HTR-8/SVneo (cell line): ENCODE results near the gene ANKH.

Experiments
- DNase-seq: peaks from one replicate; pipeline ENCODE4 v3.0.0; 2011; ENCODE audit warnings: low spot score, mixed read lengths; ENCODE audit not compliant: insufficient read length
- FAIRE-seq: peaks from 2 replicates; lab custom pipeline; 2011; peaks lifted over from hg19 to GRCh38; lab: Jason Lieb, UNC

Gene ANKH

GRCh38 chr5:14674983-14675854 lies 196.4 kb downstream of the ANKH start:
- DNase-seq = no peak
- no peak for FAIRE-seq

DNA sequence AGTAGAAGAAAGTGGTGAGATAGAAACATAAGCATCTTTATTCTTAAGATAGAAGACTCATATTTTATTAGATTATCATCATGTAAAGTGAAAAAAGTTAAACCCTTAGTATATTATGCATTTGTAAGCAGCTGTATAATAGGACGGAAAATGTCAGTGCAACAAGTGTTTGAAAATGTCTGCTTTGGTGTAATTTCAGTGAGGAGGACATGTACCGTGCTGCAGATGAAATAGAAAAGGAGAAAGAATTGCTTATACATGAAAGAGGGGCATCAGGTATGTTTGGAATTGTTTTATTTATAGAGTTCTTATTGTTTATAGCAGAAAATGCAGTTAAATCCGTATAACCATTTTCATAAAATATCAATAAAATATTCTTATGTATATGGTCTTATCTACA lies 198.1 kb downstream of the ANKH start:
- no peak for DNase-seq
- FAIRE-seq = no peak

DNA sequence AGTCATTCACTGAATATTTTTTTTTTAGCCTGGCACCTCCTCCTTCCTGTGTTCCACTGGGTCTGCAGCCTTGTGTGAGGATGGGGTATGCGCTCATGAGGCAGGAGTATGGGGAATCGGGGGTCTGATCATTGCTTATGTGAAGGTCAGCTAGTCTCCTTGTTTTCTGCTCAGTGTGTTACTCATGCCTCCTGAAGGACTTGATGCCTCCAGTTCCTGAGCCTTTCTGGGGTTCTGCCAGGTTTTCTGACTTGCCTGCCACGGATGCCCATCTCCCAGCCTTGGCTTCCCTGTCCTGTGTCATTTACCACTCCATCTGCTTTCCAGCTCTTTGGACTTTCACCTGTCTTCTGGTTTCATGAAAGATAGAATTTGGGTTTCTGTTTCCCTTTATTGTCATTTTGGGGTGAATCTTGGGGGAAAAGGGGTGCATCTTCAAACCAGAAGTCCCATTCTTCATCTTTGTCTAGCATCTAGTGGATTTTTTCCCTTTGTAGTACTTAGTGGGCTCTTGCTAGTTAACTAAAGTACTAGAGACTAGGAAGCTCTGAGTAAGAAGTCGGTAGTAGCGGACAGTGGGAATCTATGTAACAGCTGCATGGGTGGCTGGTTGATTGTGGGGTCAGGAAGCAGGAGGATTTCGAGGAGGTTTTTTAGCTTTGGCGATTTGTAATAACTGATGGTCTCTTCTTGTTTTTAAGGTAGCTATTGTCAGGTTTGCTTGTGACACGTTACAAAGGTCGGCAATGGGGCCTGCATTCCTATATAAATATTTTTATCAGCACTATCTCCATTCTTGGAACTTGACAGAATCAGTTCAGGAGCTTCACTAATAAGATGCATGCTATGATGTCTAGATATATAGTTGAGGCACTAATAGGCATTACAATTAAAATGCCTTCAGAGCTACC lies 198.8 kb downstream of the ANKH start:
- peak; percentile 26 for DNase-seq

GRCh38 chr5:14672082-14672481 lies 199.5 kb downstream of the ANKH start:
- DNase-seq (no peak), FAIRE-seq (peak; percentile 33)

More for the DNA sequence above, 198.8 kb downstream of the ANKH start:
- no peak for FAIRE-seq

- DNase-seq (no peak), FAIRE-seq (no peak)
Observed at GRCh38 chr5:14671414-14671813, 200.2 kb downstream of the ANKH start.

GRCh38 chr5:14669975-14670374 lies 201.6 kb downstream of the ANKH start:
- no peak for DNase-seq
- no peak for FAIRE-seq

GRCh38 chr5:14669415-14669814 lies 202.2 kb downstream of the ANKH start:
- no peak for FAIRE-seq
- no peak for DNase-seq

DNA sequence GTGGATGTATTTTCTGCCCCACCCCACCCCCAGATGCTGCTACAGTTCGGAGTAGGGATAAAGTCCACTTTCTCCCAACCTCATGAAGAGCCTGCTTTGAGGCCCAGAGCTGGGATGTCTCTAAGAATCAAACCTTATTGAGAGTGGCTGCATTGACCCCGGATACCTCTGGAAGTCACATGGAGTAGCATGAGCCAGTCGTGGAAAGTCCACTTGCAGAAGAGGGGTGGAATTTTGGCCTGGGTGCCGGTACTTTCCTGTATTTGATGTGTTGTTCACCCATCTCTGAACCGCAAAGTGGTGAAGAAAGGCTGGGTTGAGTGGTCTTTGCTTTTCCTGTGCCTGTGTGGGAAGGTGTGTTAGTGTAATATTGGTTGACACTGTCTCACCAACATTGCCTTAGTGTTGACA lies 203.4 kb downstream of the ANKH start:
- DNase-seq (no peak), FAIRE-seq (no peak)

DNA sequence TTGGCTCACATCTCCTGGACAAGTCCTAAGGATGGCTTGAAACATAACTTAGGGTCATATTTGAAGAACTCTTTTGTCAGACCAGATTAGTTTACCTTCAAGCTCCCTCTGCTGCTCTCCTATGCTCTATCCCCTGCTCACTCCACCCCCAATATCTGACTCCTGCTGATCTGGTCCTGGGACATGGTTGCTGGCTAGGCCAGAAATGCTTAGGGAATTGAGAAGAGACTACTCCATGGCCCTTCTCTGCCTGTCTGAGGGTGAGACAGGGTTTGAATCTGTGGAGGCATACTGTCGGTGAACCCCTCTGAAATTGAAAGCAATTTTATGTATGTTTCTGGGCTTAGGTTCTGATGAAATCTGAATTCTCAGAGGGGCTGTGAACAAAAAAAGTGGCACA lies 203.8 kb downstream of the ANKH start:
- no peak for DNase-seq
- no peak for FAIRE-seq

GRCh38 chr5:14667290-14667689 lies 204.3 kb downstream of the ANKH start:
- DNase-seq = no peak
- FAIRE-seq = no peak

DNA sequence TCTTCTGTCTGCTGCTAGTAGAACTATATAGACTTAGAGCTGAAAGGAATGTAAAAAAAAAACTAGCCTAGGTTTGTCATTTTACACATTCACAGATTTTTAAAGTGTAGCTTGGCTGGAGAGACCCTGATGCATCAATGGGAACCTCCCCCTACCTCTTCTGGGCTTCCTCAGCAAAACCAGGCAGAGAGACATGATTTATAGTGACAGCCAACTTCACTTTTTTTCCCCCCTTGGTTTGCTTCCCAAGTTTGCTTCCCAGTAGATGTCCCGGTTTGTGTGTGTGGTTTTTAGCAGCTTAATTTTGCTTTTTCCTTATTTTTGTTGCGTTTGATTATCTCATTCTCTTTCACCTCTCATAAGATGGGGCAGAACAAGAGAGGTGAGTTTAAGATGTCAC lies 205.2 kb downstream of the ANKH start:
- FAIRE-seq (no peak), DNase-seq (no peak)

GRCh38 chr5:14665949-14666348 lies 205.6 kb downstream of the ANKH start:
- FAIRE-seq = no peak
- no peak for DNase-seq

DNA sequence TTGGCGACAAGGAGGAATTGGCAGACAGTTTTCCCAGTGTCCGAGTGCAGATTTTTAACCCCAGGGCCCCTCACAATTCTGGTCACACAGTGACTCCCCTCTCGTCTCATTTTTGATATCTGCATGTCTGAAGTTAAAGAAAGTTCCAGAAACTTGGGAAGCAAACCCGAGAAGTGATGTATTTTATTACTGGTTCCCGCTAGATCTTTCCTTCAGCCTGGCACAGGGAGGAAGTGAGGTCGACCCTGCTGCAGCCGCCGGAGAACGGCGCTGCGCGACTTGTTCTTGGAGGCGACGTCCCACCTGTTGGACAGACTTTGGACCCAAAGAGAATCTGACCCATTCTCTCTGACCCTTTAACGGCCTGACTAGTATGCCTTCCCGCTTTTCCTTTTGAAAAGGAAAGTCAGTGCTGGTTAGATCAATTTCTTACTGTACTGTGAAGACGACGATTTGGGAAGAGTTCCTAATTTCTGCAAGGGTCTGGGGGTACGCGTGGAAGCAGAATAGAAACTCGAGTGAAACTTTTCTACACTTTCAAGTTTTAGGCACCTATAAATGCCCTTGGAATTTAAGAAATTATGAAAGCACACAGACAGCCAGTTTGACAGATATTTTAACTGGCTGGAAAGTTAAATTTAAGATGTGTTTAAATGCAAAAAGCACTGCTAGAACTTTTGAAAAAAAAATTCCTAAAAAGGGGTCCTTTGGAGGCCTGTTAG lies 206.3 kb downstream of the ANKH start:
- no peak for FAIRE-seq
- peak; percentile 62 for DNase-seq

DNA sequence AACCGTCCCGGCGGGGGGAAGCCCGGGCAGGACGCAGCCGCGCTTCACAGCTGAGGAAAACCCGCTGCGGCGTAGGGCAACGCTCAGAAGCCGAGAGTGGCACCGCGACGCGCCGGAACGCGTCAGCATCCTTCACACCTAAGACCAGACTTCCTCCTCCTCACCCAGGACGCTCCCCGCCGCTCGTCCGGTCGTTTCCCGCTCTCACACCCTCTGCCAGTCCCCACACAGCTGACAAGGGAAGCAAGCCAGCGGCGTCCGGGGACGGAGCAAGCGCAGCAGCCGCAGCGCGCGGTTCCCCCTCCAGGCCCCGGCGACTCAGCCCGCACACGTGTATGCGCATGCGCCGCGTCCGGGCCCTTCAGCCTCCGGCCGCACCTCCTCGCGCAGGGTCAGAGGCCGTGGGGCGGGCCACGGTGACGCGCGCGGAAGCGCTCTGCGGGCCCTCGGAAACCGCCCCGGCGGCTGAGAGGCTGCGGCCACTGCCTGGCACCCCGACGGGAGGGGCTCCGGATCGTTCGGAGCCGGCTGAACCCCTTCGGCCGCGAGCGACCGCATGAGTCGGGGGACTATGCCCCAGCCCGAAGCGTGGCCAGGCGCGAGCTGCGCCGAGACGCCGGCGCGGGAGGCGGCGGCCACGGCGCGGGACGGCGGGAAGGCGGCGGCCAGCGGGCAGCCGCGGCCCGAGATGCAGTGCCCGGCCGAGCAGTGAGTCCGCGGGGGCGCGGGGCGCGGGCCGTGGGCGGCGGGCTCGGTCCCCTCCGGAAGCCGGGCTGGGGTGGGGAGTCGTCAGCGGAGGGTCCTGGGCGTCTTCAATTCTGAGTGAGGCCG lies 207.1 kb downstream of the ANKH start, which contains the start of gene OTULIN:
TSS of gene OTULIN (plus strand) at position 449 of the 831 bp plus-strand sequence. CDS start at position 557, 108 bp downstream.
- DNase-seq (peak; percentile 99), FAIRE-seq (peak; percentile 95)

GRCh38 chr5:14663734-14664269 lies 207.8 kb downstream of the ANKH start:
- no peak for FAIRE-seq
- peak; percentile 50 for DNase-seq

DNA sequence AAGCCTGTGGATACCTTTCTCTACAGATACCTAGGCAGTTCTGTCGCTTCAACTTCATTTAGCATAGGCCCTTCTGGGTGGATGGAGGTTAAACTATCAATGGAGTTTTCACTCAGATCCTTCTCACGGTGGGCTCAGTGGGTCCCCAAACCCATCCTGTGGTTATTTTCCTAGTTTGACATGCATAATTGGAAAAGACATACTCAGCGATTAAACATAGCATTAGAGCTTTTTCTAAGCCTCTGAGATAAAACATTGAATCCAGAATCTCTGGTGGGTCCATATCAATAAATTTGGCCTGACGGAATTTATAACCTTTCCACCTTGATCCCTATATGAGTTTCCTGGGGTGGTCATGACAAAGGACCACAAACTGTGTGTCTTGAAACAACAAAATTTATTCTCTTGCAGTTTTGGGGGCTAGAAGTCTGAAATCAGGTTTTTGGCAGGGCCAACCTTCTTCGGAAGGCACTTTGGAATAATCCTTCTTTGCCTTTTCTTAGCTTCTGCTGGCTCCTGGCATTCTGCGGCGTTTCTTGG lies 208.8 kb downstream of the ANKH start:
- FAIRE-seq (no peak), DNase-seq (no peak)

DNA sequence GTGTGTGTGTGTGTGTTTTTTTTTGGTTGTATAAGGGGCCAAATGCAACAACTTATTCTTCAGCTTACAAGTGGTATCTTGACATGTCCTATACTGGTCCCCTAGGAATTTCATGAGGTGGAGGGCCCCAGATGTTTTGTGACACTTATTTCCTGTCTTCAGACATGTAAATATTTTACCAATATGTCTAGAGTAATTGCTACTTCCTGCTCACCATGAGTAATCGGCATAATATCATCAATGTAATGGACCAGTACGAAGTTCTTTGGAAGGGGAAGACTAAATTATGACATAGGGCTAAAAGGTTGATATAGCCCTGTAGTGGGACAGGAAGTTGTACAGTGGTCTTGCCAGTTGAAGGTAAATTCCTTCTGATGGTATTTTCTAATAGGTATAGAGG lies 210.7 kb downstream of the ANKH start:
- FAIRE-seq = no peak
- no peak for DNase-seq

DNA sequence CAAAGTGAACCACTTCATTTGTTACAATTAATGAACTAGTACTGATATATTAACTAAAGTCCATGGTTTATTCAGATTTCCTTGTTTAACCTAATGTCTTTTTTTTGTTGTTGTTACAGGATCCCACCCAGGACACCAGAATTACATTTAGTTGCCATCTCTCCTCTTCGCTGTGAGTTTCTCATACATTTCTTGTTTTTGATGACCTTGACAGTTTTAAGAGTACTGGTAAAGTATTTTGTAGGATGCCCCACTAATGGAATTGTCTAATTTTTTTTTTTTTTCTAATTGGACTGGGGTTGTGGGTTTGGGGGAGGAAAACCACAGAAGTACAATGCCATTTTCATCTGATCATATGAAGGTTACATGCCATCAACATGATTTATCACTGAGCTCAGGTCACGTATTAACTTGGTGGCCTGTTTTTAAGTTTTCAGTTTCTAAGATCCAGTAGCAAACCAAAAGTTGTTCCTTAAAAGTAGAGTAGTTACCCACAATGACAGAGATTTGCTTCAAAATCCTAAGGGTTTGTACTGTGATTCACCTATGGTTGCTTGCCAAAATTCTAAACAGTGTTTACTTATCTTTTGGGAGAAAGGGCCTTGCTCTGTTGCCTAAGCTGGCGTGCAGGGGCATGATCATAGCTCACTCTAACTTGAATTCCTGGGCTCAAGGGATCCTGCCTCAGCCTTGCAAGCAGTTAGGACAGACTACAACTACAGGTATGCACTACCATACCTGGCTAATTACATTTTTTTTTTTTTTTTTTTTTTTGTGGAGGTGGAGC lies 211.6 kb downstream of the ANKH start:
- no peak for FAIRE-seq
- DNase-seq = no peak
